MG63 (cell line): Measurements from ENCODE around the gene HLF. TPM values are rescaled to one million over a fixed set of nuclear protein-coding genes. Genes with fewer than 3 reads are reported as not detected.

Source experiments
- total RNA-seq: library from RNA; depleted of rRNA; stranded (reverse); fragments of >200 nt; shearing (Covaris generic); gene quantifications from 2 replicates; pipeline ENCODE4 v1.2.3, GENCODE V29; 2014; ENCODE audit warnings: low replicate concordance; rRNA removed

HLF gene
- total RNA-seq, 1 experiment from 2014 or later = 1.9 TPM

Other genes starting within 250 kb of the HLF start
- gene MMD, start 156.9 kb downstream of the HLF start, total RNA-seq = 6.3 and 6.8 TPM in 2 replicates
- gene SMIM36, start 246.5 kb downstream of the HLF start, total RNA-seq = not detected in 2 replicates